Measurements from ENCODE around the gene KIAA0930.
"Not testable (repeated sequence)": the region's sequence is repeated elsewhere in the genome, so short reads cannot be mapped to it uniquely, and the experiment has no call there.

KIAA0930 gene

DNA sequence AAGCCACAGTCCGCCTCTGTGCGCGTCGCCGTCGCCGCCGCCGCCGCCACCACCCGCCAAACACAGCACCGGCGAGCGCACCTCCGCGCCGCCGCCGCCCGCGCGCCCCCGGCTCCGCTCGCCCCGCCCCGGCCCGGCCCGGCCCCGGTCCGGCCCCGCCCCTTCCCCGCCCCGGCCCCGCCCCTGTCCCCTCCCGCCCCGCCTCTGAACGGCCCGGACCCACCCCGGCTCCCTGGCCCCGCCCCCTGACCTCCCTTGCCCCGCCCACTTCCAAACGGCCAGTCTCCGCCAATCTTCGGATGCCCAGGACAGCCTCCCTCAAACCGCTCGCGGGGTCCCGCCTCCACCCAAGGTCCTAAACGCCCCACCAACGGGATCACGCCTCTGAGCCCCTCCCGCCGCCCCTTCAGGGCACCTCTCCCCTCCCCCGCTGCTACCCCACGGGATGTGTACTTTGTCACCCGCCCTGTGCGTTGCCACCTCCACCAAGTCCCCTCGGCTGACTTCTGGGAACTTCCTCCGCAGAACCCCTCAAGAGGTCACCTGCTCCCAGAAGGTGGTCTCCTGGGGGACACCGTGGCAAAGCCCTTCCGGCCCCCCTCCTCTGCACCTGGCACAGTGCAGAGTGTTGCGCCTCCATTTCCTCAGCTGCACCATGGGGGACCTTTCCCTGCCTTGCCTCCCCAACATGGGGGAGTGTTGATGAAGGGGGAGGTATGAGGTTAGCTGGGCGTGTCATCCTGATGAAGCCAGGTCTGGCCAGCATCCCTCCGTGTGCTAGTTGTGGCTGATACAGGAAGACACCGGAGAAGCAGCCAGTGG lies at the start of gene KIAA0930:
TSS of gene KIAA0930 (minus strand) at position 85 of the 822 bp plus-strand sequence. CDS start 191 bp downstream, outside the sequence.
- peak; percentile 53 to 76 for DNase-seq (ENCODE audit: extremely low read depth in 1 of 2, low read depth in 1 of 2)

GRCh38 chr22:45286854-45287551 lies 46.3 kb upstream of the KIAA0930 start:
- no peak for DNase-seq (ENCODE audit: extremely low read depth in 1 of 2, low read depth in 1 of 2)

- DNase-seq (ENCODE audit: extremely low read depth in 1 of 2, low read depth in 1 of 2), result no peak
These were observed 44.8 kb upstream of the KIAA0930 start for GRCh38 chr22:45285263-45286058.

DNA sequence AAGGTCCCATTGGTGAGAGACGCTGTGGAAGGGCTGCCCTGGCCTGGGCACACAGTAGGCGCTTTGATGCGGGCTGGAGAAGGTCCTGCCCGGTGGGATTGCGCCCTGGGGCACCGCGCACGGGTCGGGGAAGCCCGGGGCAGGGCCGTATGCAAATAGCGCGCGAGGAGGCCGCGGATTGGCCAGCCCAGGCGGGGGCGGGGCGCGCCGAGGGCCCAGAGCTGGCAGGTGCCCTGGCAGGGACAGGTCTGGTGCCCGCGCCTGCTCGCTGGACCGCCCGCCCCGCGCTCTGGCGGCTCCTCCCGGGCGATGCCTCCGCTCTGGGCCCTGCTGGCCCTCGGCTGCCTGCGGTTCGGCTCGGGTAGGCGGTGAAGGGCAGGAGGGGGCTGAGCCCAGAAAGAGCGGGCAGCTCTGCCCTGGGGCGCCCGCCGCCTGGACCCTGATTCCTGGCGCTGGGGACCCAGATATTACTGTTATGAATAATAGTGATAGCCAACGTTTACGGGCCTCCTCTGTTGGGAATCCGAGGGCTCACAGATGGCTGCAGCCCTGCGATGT lies 44.1 kb upstream of the KIAA0930 start, which contains the start of gene UPK3A:
TSS of gene UPK3A (plus strand) at position 245 of the 558 bp plus-strand sequence. CDS start at position 310, 65 bp downstream.
- DNase-seq (ENCODE audit: extremely low read depth in 1 of 2, low read depth in 1 of 2), result peak in 1 of 2 donors; percentile 41

GRCh38 chr22:45281010-45281409 lies 40.3 kb upstream of the KIAA0930 start:
- DNase-seq (ENCODE audit: extremely low read depth in 1 of 2, low read depth in 1 of 2), result no peak

DNA sequence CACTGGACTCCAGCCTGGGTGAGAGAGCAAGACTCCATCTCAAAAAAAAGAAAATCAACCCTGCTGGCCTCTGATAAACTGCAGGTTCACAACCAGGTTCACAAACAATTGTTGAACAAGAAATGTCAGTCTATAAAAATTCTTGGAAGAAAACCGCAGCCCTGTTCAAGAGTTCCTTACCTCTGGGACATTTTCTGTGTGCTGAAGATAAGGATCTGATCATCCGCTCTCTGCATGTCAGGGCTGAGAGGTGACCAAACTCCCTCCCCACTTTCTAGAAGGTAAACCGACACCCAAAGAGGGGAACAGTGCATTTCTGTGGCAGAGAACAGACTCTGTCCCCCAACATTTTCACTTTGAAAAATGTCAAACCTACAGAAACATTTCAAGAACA lies 39.9 kb upstream of the KIAA0930 start:
- no peak for DNase-seq (ENCODE audit: extremely low read depth in 1 of 2, low read depth in 1 of 2)

DNA sequence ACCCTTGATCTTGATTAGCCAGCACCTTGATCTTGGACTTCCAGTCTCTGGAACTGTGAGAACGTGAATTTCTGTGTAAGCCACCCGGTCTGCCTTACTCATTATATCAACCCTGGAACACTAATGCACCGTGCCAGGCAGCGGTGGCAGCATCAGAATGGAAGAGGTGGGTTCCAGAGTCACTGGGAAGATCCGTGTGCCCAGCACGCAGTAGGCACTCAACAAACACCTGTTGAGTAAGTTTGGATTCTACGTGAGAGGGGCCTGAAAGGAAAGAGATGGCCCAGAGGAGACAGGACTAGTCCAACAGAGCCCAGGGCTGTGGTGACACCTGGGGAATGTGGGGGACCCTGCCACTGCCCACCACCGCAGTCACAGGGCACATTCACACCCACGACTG lies 37.4 kb upstream of the KIAA0930 start:
- DNase-seq (ENCODE audit: extremely low read depth in 1 of 2, low read depth in 1 of 2), result no peak

- DNase-seq (ENCODE audit: extremely low read depth in 1 of 2, low read depth in 1 of 2), result not testable (repeated sequence)
These were observed 37.0 kb upstream of the KIAA0930 start for GRCh38 chr22:45277720-45278119.

GRCh38 chr22:45276507-45277105 lies 35.9 kb upstream of the KIAA0930 start:
- no peak for DNase-seq (ENCODE audit: extremely low read depth in 1 of 2, low read depth in 1 of 2)

GRCh38 chr22:45273452-45274075 lies 32.9 kb upstream of the KIAA0930 start:
- DNase-seq (ENCODE audit: extremely low read depth in 1 of 2, low read depth in 1 of 2), result no peak

- no peak for DNase-seq (ENCODE audit: extremely low read depth in 1 of 2, low read depth in 1 of 2)
These were observed 31.8 kb upstream of the KIAA0930 start for GRCh38 chr22:45272498-45272897.

DNA sequence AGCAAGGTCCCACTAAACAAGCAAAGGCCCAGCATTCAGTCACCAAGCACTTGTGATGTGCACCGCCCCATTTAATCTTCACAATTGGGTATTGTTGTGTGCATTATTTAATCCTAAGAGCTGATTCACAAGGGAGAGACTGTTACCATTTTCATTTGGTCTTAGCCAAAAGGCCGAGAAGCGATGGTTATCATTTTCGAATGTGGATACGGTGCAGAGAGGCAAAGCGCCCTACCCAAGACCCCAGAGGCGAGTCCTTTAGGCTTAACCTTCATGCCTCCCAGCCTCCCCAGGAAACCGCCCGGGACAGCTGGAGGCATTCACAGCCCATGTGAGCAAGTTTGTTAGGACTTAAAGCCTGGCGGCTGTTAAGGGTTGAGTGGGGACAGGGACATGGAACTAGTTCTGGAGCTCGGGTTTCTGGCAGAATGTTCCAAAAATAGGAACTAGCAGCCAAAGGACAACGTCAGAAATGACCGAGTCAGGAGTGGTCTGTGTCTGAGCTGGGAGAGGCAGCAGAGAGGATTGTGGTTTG lies 31.0 kb upstream of the KIAA0930 start:
- DNase-seq (ENCODE audit: extremely low read depth in 1 of 2, low read depth in 1 of 2), result no peak

DNA sequence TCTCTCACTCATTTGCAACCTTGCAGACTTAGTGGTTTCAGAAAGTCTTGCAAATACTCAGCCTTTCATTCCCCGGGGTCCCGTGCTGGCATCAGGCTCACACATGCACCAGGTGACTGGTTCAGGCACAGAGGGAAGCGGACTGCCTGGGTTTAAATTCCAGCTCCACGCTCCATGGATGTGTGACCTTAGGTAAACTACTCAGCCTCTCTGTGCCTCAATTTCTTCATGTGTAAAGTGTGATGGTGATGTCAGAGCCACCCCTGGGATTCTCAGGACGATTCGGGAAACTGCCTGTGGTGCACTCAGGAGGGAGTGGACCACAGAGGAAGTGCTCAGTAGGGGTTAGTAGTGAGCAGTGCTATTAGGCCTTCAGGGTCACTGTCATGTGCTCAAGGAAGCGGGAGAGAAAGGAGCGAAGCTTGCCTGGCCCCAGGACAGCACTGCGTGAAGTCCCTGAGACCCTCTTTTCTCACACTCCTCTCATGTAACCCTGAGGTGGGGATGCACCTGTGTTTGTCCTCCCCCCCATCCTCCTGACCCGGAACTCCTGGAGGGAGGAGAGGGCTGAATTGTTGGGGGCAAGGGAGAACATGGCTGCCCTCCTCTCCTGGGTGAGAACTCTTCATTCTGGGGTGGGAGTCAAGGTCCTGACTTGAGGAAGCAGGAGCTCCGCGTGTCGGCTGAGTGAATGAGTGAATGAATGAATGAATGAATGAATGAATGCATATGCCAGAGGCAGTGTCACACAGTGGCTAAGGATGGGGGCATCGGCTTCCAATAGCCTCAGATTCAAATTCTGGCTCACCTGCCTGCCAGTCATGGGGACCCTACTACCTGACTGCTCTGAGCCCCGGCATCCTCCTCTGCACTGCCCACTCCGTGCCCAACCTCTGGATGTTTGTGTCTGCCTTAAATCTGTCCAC lies 29.7 kb upstream of the KIAA0930 start:
- no peak for DNase-seq (ENCODE audit: extremely low read depth in 1 of 2, low read depth in 1 of 2)

GRCh38 chr22:45268958-45269844 lies 28.5 kb upstream of the KIAA0930 start:
- peak; percentile 76 to 90 for DNase-seq (ENCODE audit: extremely low read depth in 1 of 2, low read depth in 1 of 2)

GRCh38 chr22:45268167-45268957 lies 27.7 kb upstream of the KIAA0930 start:
- no peak for DNase-seq (ENCODE audit: extremely low read depth in 1 of 2, low read depth in 1 of 2)

DNA sequence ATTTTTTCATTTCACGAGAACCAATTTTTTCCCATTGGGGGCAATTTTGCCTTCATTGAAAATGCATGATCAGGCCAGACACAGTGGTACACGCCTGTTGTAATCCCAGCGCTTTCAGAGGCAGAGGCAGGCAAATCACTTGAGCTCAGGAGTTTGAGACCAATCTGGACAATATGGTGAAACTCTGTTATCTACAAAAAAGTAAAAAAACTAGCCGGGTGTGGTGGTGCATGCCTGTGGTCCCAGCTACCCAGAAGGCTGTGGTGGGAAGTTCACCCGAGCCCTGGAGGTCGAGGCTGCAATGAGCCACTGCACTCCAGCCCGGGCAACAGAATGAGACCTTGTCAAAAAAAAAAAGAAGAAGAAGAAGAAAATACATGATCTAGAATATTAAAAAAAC lies 24.8 kb upstream of the KIAA0930 start:
- no peak for DNase-seq (ENCODE audit: extremely low read depth in 1 of 2, low read depth in 1 of 2)

Data from activated CD8-positive, alpha-beta memory T cell treated with anti-CD3 and anti-CD28 coated beads for 1 hour (primary cell).